Measurements from ENCODE around the gene RASSF5.

- TF ChIP-seq EZH2 (IDR thresholded peaks at IDR 0.05; ENCODE audit: low read depth) (no peak), CTCF (conservative IDR thresholded peaks at IDR 0.05) (no peak)
These were observed 129.3 kb downstream of the RASSF5 start for GRCh38 chr1:206636671-206637070.

Data from PC-9 (cell line).